Panc1 (cell line): ENCODE measurements around the gene GFRA3. TPM values are rescaled to one million over a fixed set of nuclear protein-coding genes. Genes with fewer than 3 reads are reported as not detected.
A peak's percentile ranks its signal among the peaks of the same experiment; 100 is the strongest.

Experiments used
- ATAC-seq: fragments of 200-7000 bp; cut with Tn5 transposase; 2 replicates; pipeline ENCODE4 v1.9.1; 2020; ENCODE audit warnings: mild to moderate bottlenecking, moderate library complexity
- BruUV-seq: library from RNA; stranded (reverse); fragments of 400-500 nt; replicated peaks from 2 replicates; lab custom pipeline; 2021; lab: Mats Ljungman, UMichigan
- CTCF ChIA-PET: fragments of 300-600 bp; sonication (Branson Sonifier 250); formaldehyde crosslinking; loops from one replicate; lab custom pipeline; 2022; ENCODE audit warnings: antibody characterized with exemption; lab: Charles Lee
- POLR2A ChIA-PET: fragments of 300-600 bp; sonication (Branson Sonifier 250); formaldehyde crosslinking; loops from one replicate; lab custom pipeline; 2022; ENCODE audit warnings: antibody characterized with exemption; lab: Charles Lee
- DNase-seq: peaks from one replicate; pipeline ENCODE4 v3.0.0-alpha.2; 2010; ENCODE audit warnings: low read depth, low spot score
- H3K27ac ChIP-seq: 2 replicates; pipeline ENCODE4 v1.5.1; 2011; ENCODE audit warnings: mild to moderate bottlenecking, low read length, inconsistent platforms
- H3K27me3 ChIP-seq: fragments of 200-500 bp; sonication (Bioruptor generic); 2 replicates; pipeline ENCODE4 v1.6.0; 2014; ENCODE audit warnings: low read length, inconsistent platforms; ENCODE audit not compliant: control insufficient read depth, insufficient read depth
- H3K36me3 ChIP-seq: fragments of 200-500 bp; sonication (Bioruptor generic); 2 replicates; pipeline ENCODE4 v1.5.1; 2014; ENCODE audit warnings: inconsistent platforms, mild to moderate bottlenecking, low read length, moderate library complexity; ENCODE audit not compliant: control insufficient read depth, insufficient read depth
- H3K4me1 ChIP-seq: 2 replicates; pipeline ENCODE4 v1.5.1; 2011; ENCODE audit warnings: inconsistent platforms, mild to moderate bottlenecking, low read length, moderate library complexity; ENCODE audit not compliant: control insufficient read depth, insufficient read depth
- H3K4me3 ChIP-seq, 2 experiments: 2 replicates each; pipeline ENCODE4 v1.5.1; 2011 to 2012; ENCODE audit warnings: low read depth in 2 of 2, low read length in 2 of 2, mild to moderate bottlenecking in 2 of 2, inconsistent platforms in 1 of 2, moderate library complexity in 1 of 2
- H3K9me3 ChIP-seq: fragments of 200-500 bp; sonication (Bioruptor generic); 2 replicates; pipeline ENCODE4 v1.5.1; 2014; ENCODE audit warnings: low read depth, mild to moderate bottlenecking, inconsistent platforms, low read length, moderate library complexity; ENCODE audit not compliant: control insufficient read depth, insufficient read depth
- CTCF ChIP-seq: fragments of 450-650 bp; IDR thresholded peaks from 2 replicates; pipeline ENCODE4 v1.5.1; 2017; ENCODE audit warnings: mild to moderate bottlenecking
- REST ChIP-seq, 2 experiments: IDR thresholded peaks; 2 replicates each; pipeline ENCODE4 v1.6.1; 2011 to 2012; ENCODE audit warnings: low read depth in 2 of 2, control low read depth in 1 of 2, low read length in 1 of 2, mild to moderate bottlenecking in 1 of 2, moderate library complexity in 1 of 2; ENCODE audit not compliant: insufficient read depth in 1 of 2
- SIN3A ChIP-seq: IDR thresholded peaks from 2 replicates; pipeline ENCODE4 v1.6.1; 2012; ENCODE audit warnings: low read depth, mild to moderate bottlenecking, low read length, moderate library complexity, borderline replicate concordance; ENCODE audit not compliant: insufficient read depth
- TCF7L2 ChIP-seq: IDR thresholded peaks from 2 replicates; pipeline ENCODE4 v1.6.1; 2011; ENCODE audit warnings: mild to moderate bottlenecking, low read depth, low read length, inconsistent platforms
- in situ Hi-C: cut with HindIII; loops from 2 replicates; pipeline ENCODE4 v1.10.0; 2016; ENCODE audit warnings: low sequenced_read_pairs, low pct_unique_long_range_greater_than_20kb
- intact Hi-C: fragments of 100-400 bp; cut with micrococcal nuclease; formaldehyde crosslinking; loops from one replicate; pipeline ENCODE4 v1.10.0; 2022; ENCODE audit not compliant: unreplicated experiment
- total RNA-seq: library from RNA; stranded (reverse); gene quantifications from one replicate; pipeline ENCODE4 v1.2.1, GENCODE V29; 2021; ENCODE audit not compliant: unreplicated experiment

Gene GFRA3
- total RNA-seq, 1 experiment from 2014 or later: 1.5 TPM

GRCh38 chr5:138287246-138287645 is 12.8 kb upstream of the GFRA3 start:
- no peaks in the 10 kb centered on the region for H3K4me1 ChIP-seq

GRCh38 chr5:138282920-138283742 is 8.7 kb upstream of the GFRA3 start:
- POLR2A ChIA-PET: interaction anchor here (0.5 to 0.6 kb wide), 3 partner anchors 32 to 409 kb away, joined by 3 to 14 read pairs (median 10); no protein-coding TSS in a partner anchor
- in situ Hi-C loops: no loop called here

More at GRCh38 chr5:138287246-138287645, 12.8 kb upstream of the GFRA3 start:
- in situ Hi-C loops (no loop called here), intact Hi-C loops (no loop called here)
- CTCF ChIA-PET: no interaction called here
- POLR2A ChIA-PET: no interaction called here
- BruUV-seq: no TSS peak
- ATAC-seq (no peak), DNase-seq (no peak)
- Histone ChIP-seq H3K36me3 (no peaks in the 10 kb centered on the region), H3K4me3 (no peak overlapping the region), H3K27me3 (no peaks in the 10 kb centered on the region), H3K27ac (no peak overlapping the region), H3K9me3 (no peaks in the 10 kb centered on the region)
- no peak for TF ChIP-seq SIN3A

More at GRCh38 chr5:138282920-138283742, 8.7 kb upstream of the GFRA3 start:
- no peak overlapping the region for H3K27ac ChIP-seq
- DNase-seq (peak; percentile 13), ATAC-seq (peak; percentile 94)
- H3K4me1 ChIP-seq: no peaks in the 10 kb centered on the region
- CTCF ChIA-PET: interaction anchor here (0.6 to 1.2 kb wide), 6 partner anchors 16 to 104 kb away, joined by 3 to 15 read pairs (median 4); partner anchors contain the start of gene KIF20A
- H3K36me3 ChIP-seq: no peaks in the 10 kb centered on the region
- BruUV-seq: no TSS peak
- H3K9me3 ChIP-seq: no peaks in the 10 kb centered on the region
- TF ChIP-seq SIN3A: no peak
- peak; percentile 79 for TF ChIP-seq CTCF
- no peak for TF ChIP-seq TCF7L2
- TF ChIP-seq REST (IDR thresholded peaks at IDR 0.05; ENCODE audit: insufficient read depth in 1 of 2, low read depth in 2 of 2, low read length in 1 of 2): no peak
- H3K4me3 ChIP-seq: no peak overlapping the region
- no peaks in the 10 kb centered on the region for H3K27me3 ChIP-seq
- intact Hi-C loops: loop anchor here (2.0 kb wide), 2 partner anchors 60 to 102 kb away; no protein-coding TSS in a partner anchor
